HT-29 (cell line): ENCODE measurements around the gene CA10. TPM values are rescaled to one million over a fixed set of nuclear protein-coding genes. Genes with fewer than 3 reads are reported as not detected.

ENCODE experiments used
- DNase-seq: peaks from one replicate; pipeline ENCODE4 v3.0.0-alpha.2; 2015; ENCODE audit warnings: low spot score
- total RNA-seq: library from RNA; depleted of rRNA; stranded (reverse); fragments of >200 nt; shearing (Covaris generic); gene quantifications from 2 replicates; pipeline ENCODE4 v1.2.3, GENCODE V29; 2014

CA10 gene
- total RNA-seq, 1 experiment from 2014 or later: not detected

GRCh38 chr17:52048137-52048898, 110.2 kb downstream of the CA10 start:
- DNase-seq: no peak

- no peak for DNase-seq
These were observed 111.4 kb downstream of the CA10 start for GRCh38 chr17:52047086-52047485.

- no peak for DNase-seq
These were observed 117.3 kb downstream of the CA10 start for GRCh38 chr17:52041123-52041617.

GRCh38 chr17:52036416-52036815, 122.1 kb downstream of the CA10 start:
- DNase-seq: no peak

GRCh38 chr17:52035336-52035915, 123.1 kb downstream of the CA10 start:
- no peak for DNase-seq

- no peak for DNase-seq
These were observed 126.1 kb downstream of the CA10 start for GRCh38 chr17:52032454-52032853.

GRCh38 chr17:52030052-52030451, 128.5 kb downstream of the CA10 start:
- no peak for DNase-seq

GRCh38 chr17:52027620-52028295, 130.8 kb downstream of the CA10 start:
- DNase-seq: no peak

GRCh38 chr17:52027081-52027480, 131.4 kb downstream of the CA10 start:
- DNase-seq: no peak

- no peak for DNase-seq
These were observed 132.4 kb downstream of the CA10 start for GRCh38 chr17:52026075-52026474.

- no peak for DNase-seq
These were observed 133.3 kb downstream of the CA10 start for GRCh38 chr17:52025236-52025635.

GRCh38 chr17:52024300-52024870, 134.1 kb downstream of the CA10 start:
- DNase-seq: no peak

- DNase-seq: no peak
These were observed 147.4 kb downstream of the CA10 start for GRCh38 chr17:52011064-52011463.

- no peak for DNase-seq
These were observed 158.9 kb downstream of the CA10 start for GRCh38 chr17:51999654-52000053.

GRCh38 chr17:51997723-51998122, 160.8 kb downstream of the CA10 start:
- no peak for DNase-seq

GRCh38 chr17:51995797-51996403, 162.6 kb downstream of the CA10 start:
- DNase-seq: no peak

GRCh38 chr17:51992864-51993416, 165.6 kb downstream of the CA10 start:
- no peak for DNase-seq

GRCh38 chr17:51971121-51971520, 187.4 kb downstream of the CA10 start:
- DNase-seq: no peak

- no peak for DNase-seq
These were observed 196.8 kb downstream of the CA10 start for GRCh38 chr17:51961689-51962088.

GRCh38 chr17:51957786-51958185, 200.7 kb downstream of the CA10 start:
- no peak for DNase-seq

GRCh38 chr17:51955245-51955644, 203.3 kb downstream of the CA10 start:
- no peak for DNase-seq
